Hematopoietic multipotent progenitor cell treated with erythropoietin and hydrocortisone succinate and interleukin-3 and kit ligand, for 4 days (in vitro differentiated cells): Measurements from ENCODE around the gene CCDC137.

Experiments
- DNase-seq: peaks from one replicate; pipeline ENCODE4 v3.0.0-alpha.2; 2015

The CCDC137 gene

GRCh38 chr17:81651692-81652091 is 14.8 kb upstream of the CCDC137 start:
- peak; percentile 62 for DNase-seq

- peak; percentile 80 for DNase-seq
Measured at GRCh38 chr17:81652906-81653771, 13.4 kb upstream of the CCDC137 start.

GRCh38 chr17:81655378-81656117 is 11.0 kb upstream of the CCDC137 start:
- DNase-seq = no peak

GRCh38 chr17:81656118-81656743 is 10.3 kb upstream of the CCDC137 start, which contains the start of gene PDE6G:
TSS of gene PDE6G (minus strand) at chr17:81656542. CDS start at chr17:81653305, 3,237 bp downstream.
- DNase-seq = peak; percentile 53

- DNase-seq = peak; percentile 17
Measured at GRCh38 chr17:81656835-81657234, 9.7 kb upstream of the CCDC137 start.

GRCh38 chr17:81659038-81659437 is 7.5 kb upstream of the CCDC137 start:
- DNase-seq = no peak

GRCh38 chr17:81660441-81660840 is 6.1 kb upstream of the CCDC137 start:
- no peak for DNase-seq

GRCh38 chr17:81662002-81662401 is 4.5 kb upstream of the CCDC137 start:
- no peak for DNase-seq

- DNase-seq = no peak
Measured at GRCh38 chr17:81664051-81664470, 2.5 kb upstream of the CCDC137 start.

GRCh38 chr17:81665205-81666091 is 1.1 kb upstream of the CCDC137 start:
- peak; percentile 79 for DNase-seq

GRCh38 chr17:81666092-81666341 is 520 bp upstream of the CCDC137 start:
- DNase-seq = peak; percentile 77

GRCh38 chr17:81667754-81668153 is 1.2 kb downstream of the CCDC137 start:
- peak; percentile 66 for DNase-seq

- DNase-seq = no peak
Measured at GRCh38 chr17:81672504-81672903, 6.0 kb downstream of the CCDC137 start.

- DNase-seq = no peak
Measured at GRCh38 chr17:81672954-81673353, 6.4 kb downstream of the CCDC137 start.

GRCh38 chr17:81673561-81674258 is 7.2 kb downstream of the CCDC137 start:
- no peak for DNase-seq

GRCh38 chr17:81675515-81676221 is 9.1 kb downstream of the CCDC137 start:
- DNase-seq = peak; percentile 55

GRCh38 chr17:81676906-81677305 is 10.4 kb downstream of the CCDC137 start:
- DNase-seq = no peak

GRCh38 chr17:81680150-81680549 is 13.6 kb downstream of the CCDC137 start:
- DNase-seq = no peak

GRCh38 chr17:81681672-81682071 is 15.1 kb downstream of the CCDC137 start:
- DNase-seq = no peak

- peak; percentile 26 for DNase-seq
Measured at GRCh38 chr17:81682565-81683207, 16.1 kb downstream of the CCDC137 start.

GRCh38 chr17:81683208-81683583 is 16.7 kb downstream of the CCDC137 start:
- peak; percentile 55 for DNase-seq
